Neural cell (in vitro differentiated cells): ENCODE measurements around the gene ADAMTS2.

ENCODE experiments used
- MXI1 ChIP-seq: fragments of 450-650 bp; conservative IDR thresholded peaks from 2 replicates; pipeline ENCODE4 v1.6.1; 2014; ENCODE audit warnings: antibody characterized with exemption, mild to moderate bottlenecking; ENCODE audit not compliant: poor library complexity, severe bottlenecking
- POLR2AphosphoS5 ChIP-seq: IDR thresholded peaks from 2 replicates; pipeline ENCODE4 v1.6.1; 2012
- TAF1 ChIP-seq: IDR thresholded peaks from 2 replicates; pipeline ENCODE4 v1.6.1; 2012; ENCODE audit warnings: low read depth
- TF ChIP-seq, protein P1 (sequence below): fragments of 450-650 bp; IDR thresholded peaks from 2 replicates; pipeline ENCODE4 v1.5.1; 2014; ENCODE audit warnings: antibody characterized with exemption, mild to moderate bottlenecking, moderate library complexity; ENCODE audit not compliant: poor library complexity, severe bottlenecking
- TF ChIP-seq, protein P2 (sequence below): IDR thresholded peaks from 2 replicates; pipeline ENCODE4 v1.6.1; 2012; ENCODE audit warnings: borderline replicate concordance

DNA sequence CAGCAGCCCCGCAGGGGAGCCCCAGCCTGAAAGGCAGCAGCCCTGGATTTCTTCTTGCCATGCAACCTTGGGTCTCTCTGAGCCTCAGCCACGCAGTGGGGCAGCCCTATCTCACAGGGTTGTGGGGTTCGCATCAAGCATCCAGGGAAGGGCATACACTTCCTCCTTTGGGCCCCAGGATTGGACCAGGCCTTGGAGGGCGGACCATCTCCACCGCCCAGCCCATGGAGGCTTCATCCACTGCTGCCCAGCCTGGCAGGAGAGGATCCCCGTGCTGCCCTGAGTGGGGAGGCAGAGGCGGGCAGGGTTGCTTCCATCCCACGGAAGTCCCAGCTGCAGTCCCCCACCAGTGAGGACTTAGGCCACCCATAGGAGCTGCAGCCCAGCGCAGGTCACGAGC, 5.3 kb downstream of the ADAMTS2 start:
- TF ChIP-seq POLR2AphosphoS5 (no peak), TAF1 (no peak), MXI1 (no peak)
- TF ChIP-seq, protein P1, sequence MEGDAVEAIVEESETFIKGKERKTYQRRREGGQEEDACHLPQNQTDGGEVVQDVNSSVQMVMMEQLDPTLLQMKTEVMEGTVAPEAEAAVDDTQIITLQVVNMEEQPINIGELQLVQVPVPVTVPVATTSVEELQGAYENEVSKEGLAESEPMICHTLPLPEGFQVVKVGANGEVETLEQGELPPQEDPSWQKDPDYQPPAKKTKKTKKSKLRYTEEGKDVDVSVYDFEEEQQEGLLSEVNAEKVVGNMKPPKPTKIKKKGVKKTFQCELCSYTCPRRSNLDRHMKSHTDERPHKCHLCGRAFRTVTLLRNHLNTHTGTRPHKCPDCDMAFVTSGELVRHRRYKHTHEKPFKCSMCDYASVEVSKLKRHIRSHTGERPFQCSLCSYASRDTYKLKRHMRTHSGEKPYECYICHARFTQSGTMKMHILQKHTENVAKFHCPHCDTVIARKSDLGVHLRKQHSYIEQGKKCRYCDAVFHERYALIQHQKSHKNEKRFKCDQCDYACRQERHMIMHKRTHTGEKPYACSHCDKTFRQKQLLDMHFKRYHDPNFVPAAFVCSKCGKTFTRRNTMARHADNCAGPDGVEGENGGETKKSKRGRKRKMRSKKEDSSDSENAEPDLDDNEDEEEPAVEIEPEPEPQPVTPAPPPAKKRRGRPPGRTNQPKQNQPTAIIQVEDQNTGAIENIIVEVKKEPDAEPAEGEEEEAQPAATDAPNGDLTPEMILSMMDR, result no peak
- TF ChIP-seq, protein P2, sequence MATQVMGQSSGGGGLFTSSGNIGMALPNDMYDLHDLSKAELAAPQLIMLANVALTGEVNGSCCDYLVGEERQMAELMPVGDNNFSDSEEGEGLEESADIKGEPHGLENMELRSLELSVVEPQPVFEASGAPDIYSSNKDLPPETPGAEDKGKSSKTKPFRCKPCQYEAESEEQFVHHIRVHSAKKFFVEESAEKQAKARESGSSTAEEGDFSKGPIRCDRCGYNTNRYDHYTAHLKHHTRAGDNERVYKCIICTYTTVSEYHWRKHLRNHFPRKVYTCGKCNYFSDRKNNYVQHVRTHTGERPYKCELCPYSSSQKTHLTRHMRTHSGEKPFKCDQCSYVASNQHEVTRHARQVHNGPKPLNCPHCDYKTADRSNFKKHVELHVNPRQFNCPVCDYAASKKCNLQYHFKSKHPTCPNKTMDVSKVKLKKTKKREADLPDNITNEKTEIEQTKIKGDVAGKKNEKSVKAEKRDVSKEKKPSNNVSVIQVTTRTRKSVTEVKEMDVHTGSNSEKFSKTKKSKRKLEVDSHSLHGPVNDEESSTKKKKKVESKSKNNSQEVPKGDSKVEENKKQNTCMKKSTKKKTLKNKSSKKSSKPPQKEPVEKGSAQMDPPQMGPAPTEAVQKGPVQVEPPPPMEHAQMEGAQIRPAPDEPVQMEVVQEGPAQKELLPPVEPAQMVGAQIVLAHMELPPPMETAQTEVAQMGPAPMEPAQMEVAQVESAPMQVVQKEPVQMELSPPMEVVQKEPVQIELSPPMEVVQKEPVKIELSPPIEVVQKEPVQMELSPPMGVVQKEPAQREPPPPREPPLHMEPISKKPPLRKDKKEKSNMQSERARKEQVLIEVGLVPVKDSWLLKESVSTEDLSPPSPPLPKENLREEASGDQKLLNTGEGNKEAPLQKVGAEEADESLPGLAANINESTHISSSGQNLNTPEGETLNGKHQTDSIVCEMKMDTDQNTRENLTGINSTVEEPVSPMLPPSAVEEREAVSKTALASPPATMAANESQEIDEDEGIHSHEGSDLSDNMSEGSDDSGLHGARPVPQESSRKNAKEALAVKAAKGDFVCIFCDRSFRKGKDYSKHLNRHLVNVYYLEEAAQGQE, result no peak
